ENCODE measurements around the gene TMEM240. TPM values are rescaled to one million over a fixed set of nuclear protein-coding genes. Genes with fewer than 3 reads are reported as not detected.

Gene TMEM240
- total and polyA plus RNA-seq, 2 of the 8 experiments (the other 6 are each of a cell fraction or from before 2014, with no cell fraction given), result 3.6 to 5.7 TPM

DNA sequence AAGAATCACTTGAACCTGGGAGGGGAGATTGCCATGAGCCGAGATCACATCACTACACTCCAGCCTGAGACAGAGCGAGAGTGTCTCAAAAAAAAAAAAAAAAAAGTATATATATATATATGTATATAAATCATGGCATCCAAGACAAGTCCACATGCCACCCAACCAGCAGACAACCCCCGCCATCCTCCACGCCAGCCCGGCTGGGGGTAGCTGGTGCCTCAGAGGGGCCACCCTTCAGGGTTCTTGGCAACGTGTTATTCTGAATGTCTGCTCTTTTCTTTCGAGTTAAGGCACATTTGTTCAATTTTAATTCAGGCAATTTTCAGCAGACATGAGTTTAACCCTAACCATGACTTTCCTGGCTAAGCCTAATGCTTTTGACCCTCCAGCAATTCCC, 9.7 kb upstream of the TMEM240 start:
- no peaks in the 10 kb centered on the region; a peak in 2 of 7 replicates for H3K4me1 ChIP-seq (replicated peaks in 1 of 4; ENCODE audit: control insufficient read depth in 3 of 4, insufficient read depth in 4 of 4, low read length in 3 of 4)
- H3K79me1 ChIP-seq (ENCODE audit: low read depth, low read length), result peaks cover 14% of the 10 kb centered on the region
- H3K9me3 ChIP-seq (ENCODE audit: insufficient read depth in 2 of 2, low read depth in 1 of 2, low read length in 1 of 2), result no peaks in the 10 kb centered on the region
- no peak overlapping the region for H3K18ac ChIP-seq (ENCODE audit: extremely low read depth, low read length)
- H2BK5ac ChIP-seq (ENCODE audit: low read depth, low read length), result no peak overlapping the region
- ChIA-PET POLR2A (ENCODE audit: partially characterized antibody) (interaction anchor here (1.9 to 23.0 kb wide), 2 partner anchors 8 to 14 kb away, joined by 5 to 367 read pairs; no protein-coding TSS in a partner anchor), CTCF (ENCODE audit: partially characterized antibody) (interaction anchor here (1.6 to 2.0 kb wide), 3 partner anchors 8 to 47 kb away, joined by 8 to 9 read pairs (median 8); no protein-coding TSS in a partner anchor)
- H2BK15ac ChIP-seq (ENCODE audit: low read length), result no peak overlapping the region
- H3K9ac ChIP-seq (replicated peaks in 1 of 4; ENCODE audit: extremely low read depth in 1 of 4, low read depth in 3 of 4, low read length in 3 of 4), result no peak overlapping the region
- no peak overlapping the region for H3K56ac ChIP-seq (replicated peaks; ENCODE audit: insufficient read length, low read depth, low read length)
- H2AK5ac ChIP-seq (ENCODE audit: low read depth, low read length), result no peak overlapping the region
- H4K20me1 ChIP-seq (replicated peaks in 1 of 2; ENCODE audit: control insufficient read depth in 1 of 2, insufficient read depth in 2 of 2, low read length in 2 of 2), result peaks cover 15 to 22% of the 10 kb centered on the region in 2 experiments
- no peak overlapping the region for H3K27ac ChIP-seq (ENCODE audit: low read depth, low read length)
- no peak overlapping the region for H2BK20ac ChIP-seq (ENCODE audit: low read length)
- H3K79me2 ChIP-seq (ENCODE audit: control insufficient read depth in 1 of 2, insufficient read depth in 2 of 2, low read length in 2 of 2), result peaks cover 0 to 19% of the 10 kb centered on the region in 2 experiments; a peak in 1 of 4 replicates
- no peak overlapping the region for H3K4me3 ChIP-seq (ENCODE audit: extremely low read depth in 1 of 4, insufficient read depth in 2 of 4, low read depth in 3 of 4, low read length in 4 of 4)
- WGBS, 2 experiments (ENCODE audit: extremely low coverage in 1 of 2, insufficient coverage in 1 of 2, insufficient read length in 1 of 2, insufficient replicate concordance in 2 of 2, low coverage in 1 of 2, low lambda C conversion rate in 2 of 2, missing lambda C conversion rate in 1 of 2), result 91% methylated on average over 7 of the region's 7 CpGs; no CpG with 5 or more reads in 1 of the 2 experiments
- no peak overlapping the region for H3K14ac ChIP-seq (ENCODE audit: insufficient read length)
- DNase-seq (ENCODE audit: low read depth in 1 of 2, low spot score in 2 of 2), result no peak
- no peak overlapping the region for H2BK12ac ChIP-seq (ENCODE audit: low read depth, low read length)
- H4K5ac ChIP-seq (ENCODE audit: insufficient read length, low read depth, low read length), result no peak overlapping the region
- no peaks in the 10 kb centered on the region for H3K23me2 ChIP-seq (ENCODE audit: low read depth, low read length)
- peaks cover 0 to 4% (median 0%) of the 10 kb centered on the region in 4 experiments; a peak in 1 of 8 replicates for H3K36me3 ChIP-seq (ENCODE audit: control insufficient read depth in 2 of 4, insufficient read depth in 4 of 4, low read length in 3 of 4)
- H3K4me2 ChIP-seq (ENCODE audit: insufficient read depth in 1 of 2, low read depth in 2 of 2, low read length in 2 of 2), result no peak overlapping the region
- H3K23ac ChIP-seq (ENCODE audit: insufficient read length), result no peak overlapping the region
- H3K4ac ChIP-seq (replicated peaks; ENCODE audit: insufficient read length, low read depth, low read length), result no peak overlapping the region
- H4K91ac ChIP-seq (replicated peaks; ENCODE audit: insufficient read length, low read length), result no peak overlapping the region
- no peaks in the 10 kb centered on the region for H3K27me3 ChIP-seq (replicated peaks in 1 of 4; ENCODE audit: control insufficient read depth in 3 of 4, extremely low read depth in 1 of 4, insufficient read depth in 3 of 4, low read length in 3 of 4)
- no peak overlapping the region for H2BK120ac ChIP-seq (replicated peaks; ENCODE audit: low read depth, low read length)
- no peak overlapping the region for H2AFZ ChIP-seq (ENCODE audit: low read length)
- H4K8ac ChIP-seq (ENCODE audit: extremely low read depth, insufficient read depth, low read length), result no peak overlapping the region
- FAIRE-seq, result no peak
- TF ChIP-seq, protein P1, sequence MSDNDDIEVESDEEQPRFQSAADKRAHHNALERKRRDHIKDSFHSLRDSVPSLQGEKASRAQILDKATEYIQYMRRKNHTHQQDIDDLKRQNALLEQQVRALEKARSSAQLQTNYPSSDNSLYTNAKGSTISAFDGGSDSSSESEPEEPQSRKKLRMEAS (IDR thresholded peaks at IDR 0.05), result no peak
- TF ChIP-seq GABPA (IDR thresholded peaks at IDR 0.05; ENCODE audit: borderline replicate concordance, insufficient read depth, low read length), result no peak
- TF ChIP-seq SAP30 (IDR thresholded peaks at IDR 0.05; ENCODE audit: insufficient read depth, insufficient replicate concordance, low read length), result no peak
- TF ChIP-seq SRF (IDR thresholded peaks at IDR 0.05; ENCODE audit: low read depth, low read length), result no peak
- TF ChIP-seq, protein P2, sequence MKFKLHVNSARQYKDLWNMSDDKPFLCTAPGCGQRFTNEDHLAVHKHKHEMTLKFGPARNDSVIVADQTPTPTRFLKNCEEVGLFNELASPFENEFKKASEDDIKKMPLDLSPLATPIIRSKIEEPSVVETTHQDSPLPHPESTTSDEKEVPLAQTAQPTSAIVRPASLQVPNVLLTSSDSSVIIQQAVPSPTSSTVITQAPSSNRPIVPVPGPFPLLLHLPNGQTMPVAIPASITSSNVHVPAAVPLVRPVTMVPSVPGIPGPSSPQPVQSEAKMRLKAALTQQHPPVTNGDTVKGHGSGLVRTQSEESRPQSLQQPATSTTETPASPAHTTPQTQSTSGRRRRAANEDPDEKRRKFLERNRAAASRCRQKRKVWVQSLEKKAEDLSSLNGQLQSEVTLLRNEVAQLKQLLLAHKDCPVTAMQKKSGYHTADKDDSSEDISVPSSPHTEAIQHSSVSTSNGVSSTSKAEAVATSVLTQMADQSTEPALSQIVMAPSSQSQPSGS (IDR thresholded peaks at IDR 0.05; ENCODE audit: low read length), result no peak
- TF ChIP-seq KDM5A (IDR thresholded peaks at IDR 0.05; ENCODE audit: low read length), result no peak
- TF ChIP-seq SIN3A (conservative IDR thresholded peaks at IDR 0.05 in 1 of 2, IDR thresholded peaks at IDR 0.05 in 1 of 2; ENCODE audit: low read depth in 1 of 2, low read length in 2 of 2), result no peak
- no peak for TF ChIP-seq CBX8 (IDR thresholded peaks at IDR 0.05; ENCODE audit: borderline replicate concordance, low read depth, low read length)
- no peak for TF ChIP-seq EP300 (IDR thresholded peaks at IDR 0.05; ENCODE audit: borderline replicate concordance in 1 of 2, low read depth in 2 of 2, low read length in 2 of 2)
- TF ChIP-seq PHF8 (conservative IDR thresholded peaks at IDR 0.05; ENCODE audit: low read depth, low read length), result no peak
- no peak for TF ChIP-seq TCF12 (IDR thresholded peaks at IDR 0.05; ENCODE audit: low read depth, low read length)
